ENCODE data around the gene TNNT3.

- no peak for TF ChIP-seq POLR2A (IDR thresholded peaks at IDR 0.05)
- TF ChIP-seq CTCF (IDR thresholded peaks at IDR 0.05): no peak
Observed at GRCh38 chr11:1915795-1916131, 3.7 kb upstream of the TNNT3 start.

Data from thyroid gland (tissue), 4 donors.